ENCODE data around the gene DYDC1. TPM values are rescaled to one million over a fixed set of nuclear protein-coding genes. Genes with fewer than 3 reads are reported as not detected.

DYDC1 gene
- total and polyA plus RNA-seq, 2 of the 13 experiments (the other 11 are each of a cell fraction or from before 2014, with no cell fraction given): not detected

- TF ChIP-seq AHDC1 (CRISPR knock-in tag; IDR thresholded peaks at IDR 0.05; ENCODE audit: borderline replicate concordance) (peak; percentile 86; the same call in 1 of the 2 replicates), SIX1 (CRISPR knock-in tag; IDR thresholded peaks at IDR 0.05; ENCODE audit: borderline replicate concordance) (peak; percentile 49; the same call in 1 of the 2 replicates), ISL2 (CRISPR knock-in tag; IDR thresholded peaks at IDR 0.05) (peak; percentile 92), ZNF788 (CRISPR knock-in tag; IDR thresholded peaks at IDR 0.05; ENCODE audit: borderline replicate concordance) (peak; percentile 60; the same call in 1 of the 2 replicates), KLF6 (CRISPR knock-in tag; IDR thresholded peaks at IDR 0.05) (peak; percentile 54; the same call in 1 of the 2 replicates), HMG20B (CRISPR knock-in tag; conservative IDR thresholded peaks at IDR 0.05) (peak; percentile 25; the same call in 1 of the 2 replicates), POLR2AphosphoS5 (IDR thresholded peaks at IDR 0.05; ENCODE audit: low read depth, low read length) (peak; percentile 29; the same call in 1 of the 2 replicates), ZNF33A (CRISPR knock-in tag; IDR thresholded peaks at IDR 0.05; ENCODE audit: borderline replicate concordance) (no peak), NFIC (IDR thresholded peaks at IDR 0.05; ENCODE audit: low read length) (peak; percentile 80), ZNF543 (CRISPR knock-in tag; IDR thresholded peaks at IDR 0.05) (no peak), TCF7 (IDR thresholded peaks at IDR 0.05; ENCODE audit: low read depth) (peak; percentile 57; the same call in 1 of the 2 replicates), ATF4 (CRISPR knock-in tag; IDR thresholded peaks at IDR 0.05) (0 out of 4 replicates have a peak, but pooled peaks of 1 of the 2 experiments have one; percentile 24), HNRNPL (IDR thresholded peaks at IDR 0.05; ENCODE audit: low read depth, low read length) (no peak), KMT2B (CRISPR knock-in tag; IDR thresholded peaks at IDR 0.05) (peak; percentile 38; the same call in 1 of the 2 replicates), ARID5B (CRISPR knock-in tag; IDR thresholded peaks at IDR 0.05) (peak; percentile 92), ZNF331 (CRISPR knock-in tag; IDR thresholded peaks at IDR 0.05) (0 out of 2 replicates have a peak, but pooled peaks have one; percentile 17)
Observed at GRCh38 chr10:80290474-80291220, 65.9 kb downstream of the DYDC1 start (continued).

Data from HepG2 (cell line).